H9 (cell line): Measurements from ENCODE around the gene HECTD2. TPM values are rescaled to one million over a fixed set of nuclear protein-coding genes. Genes with fewer than 3 reads are reported as not detected.

Experiments
- DNase-seq: peaks from one replicate; pipeline ENCODE4 v3.0.0-alpha.2; 2017
- H2AFZ ChIP-seq: one replicate; pipeline ENCODE4 v1.6.1; 2013; ENCODE audit warnings: mild to moderate bottlenecking, low read length, control low read depth, moderate library complexity
- H2AK5ac ChIP-seq: 2 replicates; pipeline ENCODE4 v1.6.1; 2013; ENCODE audit warnings: low read length, control low read depth, mixed read lengths; ENCODE audit not compliant: insufficient read length
- H2BK120ac ChIP-seq: one replicate; pipeline ENCODE4 v1.6.1; 2013; ENCODE audit warnings: low read depth, mild to moderate bottlenecking, low read length, control low read depth, inconsistent platforms; ENCODE audit not compliant: poor library complexity, severe bottlenecking
- H2BK12ac ChIP-seq: 2 replicates; pipeline ENCODE4 v1.6.1; 2013; ENCODE audit warnings: low read length, control low read depth, mixed read lengths, low read depth; ENCODE audit not compliant: insufficient read length
- H2BK15ac ChIP-seq: 2 replicates; pipeline ENCODE4 v1.6.1; 2013; ENCODE audit warnings: low read depth, low read length, control low read depth
- H2BK20ac ChIP-seq: one replicate; pipeline ENCODE4 v1.6.1; 2013; ENCODE audit warnings: low read depth, mild to moderate bottlenecking, low read length, control low read depth, inconsistent platforms; ENCODE audit not compliant: poor library complexity, severe bottlenecking
- H2BK5ac ChIP-seq: 2 replicates; pipeline ENCODE4 v1.6.1; 2013; ENCODE audit warnings: low read length, control low read depth, mixed read lengths; ENCODE audit not compliant: insufficient read length
- H3K14ac ChIP-seq: 2 replicates; pipeline ENCODE4 v1.6.1; 2013; ENCODE audit warnings: low read length, control low read depth; ENCODE audit not compliant: insufficient read depth
- H3K18ac ChIP-seq: 2 replicates; pipeline ENCODE4 v1.6.1; 2013; ENCODE audit warnings: low read depth, mild to moderate bottlenecking, mixed read lengths, low read length, control low read depth; ENCODE audit not compliant: insufficient read length
- H3K23ac ChIP-seq: 2 replicates; pipeline ENCODE4 v1.6.1; 2013; ENCODE audit warnings: low read length, control low read depth, mixed read lengths, low read depth; ENCODE audit not compliant: insufficient read length
- H3K23me2 ChIP-seq: 2 replicates; pipeline ENCODE4 v1.6.1; 2013; ENCODE audit warnings: low read depth, mild to moderate bottlenecking, mixed read lengths, low read length, control low read depth; ENCODE audit not compliant: insufficient read length, poor library complexity, severe bottlenecking
- H3K27ac ChIP-seq: 2 replicates; pipeline ENCODE4 v1.5.1; 2013; ENCODE audit warnings: low read length, control low read depth, mixed read lengths, low read depth; ENCODE audit not compliant: insufficient read length
- H3K27me3 ChIP-seq: 2 replicates; pipeline ENCODE4 v1.6.1; 2013; ENCODE audit warnings: low read length, control low read depth, inconsistent platforms; ENCODE audit not compliant: insufficient read depth
- H3K4ac ChIP-seq: 2 replicates; pipeline ENCODE4 v1.6.1; 2013; ENCODE audit warnings: low read depth, mild to moderate bottlenecking, control low read depth, inconsistent platforms, low read length, moderate library complexity
- H3K4me1 ChIP-seq: 2 replicates; pipeline ENCODE4 v1.6.1; 2013; ENCODE audit warnings: low read length, control low read depth, inconsistent platforms; ENCODE audit not compliant: insufficient read depth
- H3K4me2 ChIP-seq: 2 replicates; pipeline ENCODE4 v1.6.1; 2013; ENCODE audit warnings: low read length, control low read depth, mixed read lengths; ENCODE audit not compliant: insufficient read length, insufficient read depth
- H3K56ac ChIP-seq: 2 replicates; pipeline ENCODE4 v1.6.1; 2013; ENCODE audit warnings: low read depth, mild to moderate bottlenecking, mixed read lengths, low read length, control low read depth; ENCODE audit not compliant: insufficient read length
- H3K79me1 ChIP-seq: 2 replicates; pipeline ENCODE4 v1.6.1; 2013; ENCODE audit warnings: low read depth, mild to moderate bottlenecking, moderate library complexity, low read length, control low read depth, inconsistent platforms; ENCODE audit not compliant: insufficient read depth, poor library complexity, severe bottlenecking
- H3K79me2 ChIP-seq: 2 replicates; pipeline ENCODE4 v1.6.1; 2013; ENCODE audit warnings: low read length, control low read depth, inconsistent platforms; ENCODE audit not compliant: insufficient read depth
- H3K9ac ChIP-seq: 2 replicates; pipeline ENCODE4 v1.6.1; 2013; ENCODE audit warnings: low read length, control low read depth, mixed read lengths; ENCODE audit not compliant: insufficient read length; ENCODE audit errors: extremely low read depth
- H3K9me3 ChIP-seq: one replicate; pipeline ENCODE4 v1.6.1; 2013; ENCODE audit warnings: low read depth, low read length, inconsistent platforms; ENCODE audit not compliant: control insufficient read depth
- H3T11ph ChIP-seq: one replicate; pipeline ENCODE4 v1.6.1; 2013; ENCODE audit warnings: mild to moderate bottlenecking, low read length, control low read depth, inconsistent platforms
- H4K20me1 ChIP-seq: one replicate; pipeline ENCODE4 v1.6.1; 2013; ENCODE audit not compliant: control insufficient read depth, insufficient read length, insufficient read depth
- H4K5ac ChIP-seq: 2 replicates; pipeline ENCODE4 v1.6.1; 2013; ENCODE audit warnings: low read depth, mild to moderate bottlenecking, mixed read lengths, low read length, control low read depth; ENCODE audit not compliant: insufficient read length
- H4K8ac ChIP-seq: replicated peaks from 2 replicates; pipeline ENCODE4 v1.6.1; 2013; ENCODE audit warnings: low read length, control low read depth, mixed read lengths, low read depth; ENCODE audit not compliant: insufficient read length
- H4K91ac ChIP-seq: 2 replicates; pipeline ENCODE4 v1.6.1; 2013; ENCODE audit warnings: low read depth, mild to moderate bottlenecking, moderate library complexity, mixed read lengths, low read length, control low read depth; ENCODE audit not compliant: insufficient read length
- H3K27ac Mint-ChIP-seq, 3 experiments: 2 replicates in 2 of 3; 3 replicates in 1 of 3; pipeline ENCODE4 v1.8.0; 2020 to 2021; ENCODE audit warnings: mixed read lengths in 3 of 3, mild to moderate bottlenecking in 1 of 3, moderate library complexity in 1 of 3
- H3K27me3 Mint-ChIP-seq: 2 replicates; pipeline ENCODE4 v1.8.0; 2021; ENCODE audit warnings: low read depth, mild to moderate bottlenecking, moderate library complexity, mixed read lengths
- H3K36me3 Mint-ChIP-seq, 3 experiments: 2 replicates in 2 of 3; 3 replicates in 1 of 3; pipeline ENCODE4 v1.8.0; 2020 to 2021; ENCODE audit warnings: low read depth in 3 of 3, mixed read lengths in 3 of 3; ENCODE audit not compliant: insufficient read depth in 1 of 3
- H3K4me1 Mint-ChIP-seq, 2 experiments: 2 replicates each; pipeline ENCODE4 v1.8.0; 2020; ENCODE audit warnings: mixed read lengths in 2 of 2
- H3K4me3 Mint-ChIP-seq, 2 experiments: 2 replicates in 1 of 2; 3 replicates in 1 of 2; pipeline ENCODE4 v1.8.0; 2020 to 2021; ENCODE audit warnings: mild to moderate bottlenecking in 2 of 2, mixed read lengths in 2 of 2, moderate library complexity in 1 of 2
- H3K9me3 Mint-ChIP-seq, 2 experiments: 2 replicates in 1 of 2; 3 replicates in 1 of 2; pipeline ENCODE4 v1.8.0; 2020; ENCODE audit warnings: mild to moderate bottlenecking in 2 of 2, mixed read lengths in 2 of 2, moderate library complexity in 1 of 2
- CTCF ChIP-seq: fragments of 200-600 bp; sonication (generic); conservative IDR thresholded peaks from 3 replicates; pipeline ENCODE4 v1.8.0; 2021; ENCODE audit warnings: antibody characterized with exemption, mild to moderate bottlenecking
- WGBS: extraction: QIAGEN DNeasy Blood & Tissue Kit; methylation state at CpG from one replicate; pipeline ENCODE4 v1.1.7; 2013; ENCODE audit warnings: missing lambda C conversion rate, low lambda C conversion rate, mixed read lengths; ENCODE audit not compliant: insufficient read length; ENCODE audit errors: extremely low coverage; 5-methylcytosine and 5-hydroxymethylcytosine counted together
- total RNA-seq: library from RNA; stranded (reverse); gene quantifications from 2 replicates; pipeline ENCODE4 v1.2.1, GENCODE V29; 2021

The HECTD2 gene
- total RNA-seq, 1 experiment from 2014 or later: 13.4 TPM

GRCh38 chr10:91519899-91520514 is 109.9 kb downstream of the HECTD2 start:
- Histone ChIP-seq H3K23ac (no peak overlapping the region), H3K79me2 (no peaks in the 10 kb centered on the region), H2BK20ac (no peak overlapping the region), H3K4me2 (no peak overlapping the region), H3K27ac (no peak overlapping the region), H3K18ac (no peak overlapping the region), H3K9me3 (no peaks in the 10 kb centered on the region), H3K79me1 (no peaks in the 10 kb centered on the region), H4K91ac (no peak overlapping the region), H2BK5ac (no peak overlapping the region), H3K27me3 (no peaks in the 10 kb centered on the region), H3K14ac (no peak overlapping the region), H2AK5ac (no peak overlapping the region), H2AFZ (no peak overlapping the region), H3T11ph (no peak overlapping the region), H3K56ac (no peak overlapping the region), H3K4ac (no peak overlapping the region), H2BK12ac (no peak overlapping the region), H4K5ac (no peak overlapping the region), H4K20me1 (no peaks in the 10 kb centered on the region), H3K4me1 (no peaks in the 10 kb centered on the region), H2BK15ac (no peak overlapping the region), H2BK120ac (no peak overlapping the region), H3K9ac (no peak overlapping the region), H3K23me2 (no peaks in the 10 kb centered on the region), H4K8ac (no peak overlapping the region)
- Mint-ChIP-seq H3K4me3 (no peak overlapping the region), H3K4me1 (no peaks in the 10 kb centered on the region), H3K9me3 (peaks cover 0 to 8% of the 10 kb centered on the region in 2 experiments; a peak in 1 of 5 replicates), H3K27me3 (no peaks in the 10 kb centered on the region), H3K27ac (peak overlapping the region; percentile 22 to 41 (median 24); a peak in 4 of 7 replicates), H3K36me3 (peaks cover 0 to 12% (median 0%) of the 10 kb centered on the region in 3 experiments; a peak in 3 of 7 replicates)
- no peak for TF ChIP-seq CTCF
- WGBS: no CpG with 5 or more reads among the region's 7 CpGs
- DNase-seq: no peak
